ENCODE measurements around the gene ALCAM.
"Not testable (repeated sequence)": the region's sequence is repeated elsewhere in the genome, so short reads cannot be mapped to it uniquely, and the experiment has no call there.

The ALCAM gene

GRCh38 chr3:105598042-105598796 lies 231.5 kb downstream of the ALCAM start:
- TF ChIP-seq, protein P1, sequence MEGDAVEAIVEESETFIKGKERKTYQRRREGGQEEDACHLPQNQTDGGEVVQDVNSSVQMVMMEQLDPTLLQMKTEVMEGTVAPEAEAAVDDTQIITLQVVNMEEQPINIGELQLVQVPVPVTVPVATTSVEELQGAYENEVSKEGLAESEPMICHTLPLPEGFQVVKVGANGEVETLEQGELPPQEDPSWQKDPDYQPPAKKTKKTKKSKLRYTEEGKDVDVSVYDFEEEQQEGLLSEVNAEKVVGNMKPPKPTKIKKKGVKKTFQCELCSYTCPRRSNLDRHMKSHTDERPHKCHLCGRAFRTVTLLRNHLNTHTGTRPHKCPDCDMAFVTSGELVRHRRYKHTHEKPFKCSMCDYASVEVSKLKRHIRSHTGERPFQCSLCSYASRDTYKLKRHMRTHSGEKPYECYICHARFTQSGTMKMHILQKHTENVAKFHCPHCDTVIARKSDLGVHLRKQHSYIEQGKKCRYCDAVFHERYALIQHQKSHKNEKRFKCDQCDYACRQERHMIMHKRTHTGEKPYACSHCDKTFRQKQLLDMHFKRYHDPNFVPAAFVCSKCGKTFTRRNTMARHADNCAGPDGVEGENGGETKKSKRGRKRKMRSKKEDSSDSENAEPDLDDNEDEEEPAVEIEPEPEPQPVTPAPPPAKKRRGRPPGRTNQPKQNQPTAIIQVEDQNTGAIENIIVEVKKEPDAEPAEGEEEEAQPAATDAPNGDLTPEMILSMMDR (IDR thresholded peaks at IDR 0.05; ENCODE audit: low read depth, low read length, missing control alignments), result no peak
- peak; percentile 70 for DNase-seq (ENCODE audit: extremely low read depth, low read depth)
- H3K4me3 ChIP-seq (replicated peaks; ENCODE audit: low read depth, low read length), result no peak overlapping the region

GRCh38 chr3:105599350-105599749 lies 232.6 kb downstream of the ALCAM start:
- DNase-seq (ENCODE audit: extremely low read depth, low read depth), result no peak
- no peak overlapping the region for H3K4me3 ChIP-seq (replicated peaks; ENCODE audit: low read depth, low read length)
- TF ChIP-seq, protein P1 (IDR thresholded peaks at IDR 0.05; ENCODE audit: low read depth, low read length, missing control alignments), result no peak

DNA sequence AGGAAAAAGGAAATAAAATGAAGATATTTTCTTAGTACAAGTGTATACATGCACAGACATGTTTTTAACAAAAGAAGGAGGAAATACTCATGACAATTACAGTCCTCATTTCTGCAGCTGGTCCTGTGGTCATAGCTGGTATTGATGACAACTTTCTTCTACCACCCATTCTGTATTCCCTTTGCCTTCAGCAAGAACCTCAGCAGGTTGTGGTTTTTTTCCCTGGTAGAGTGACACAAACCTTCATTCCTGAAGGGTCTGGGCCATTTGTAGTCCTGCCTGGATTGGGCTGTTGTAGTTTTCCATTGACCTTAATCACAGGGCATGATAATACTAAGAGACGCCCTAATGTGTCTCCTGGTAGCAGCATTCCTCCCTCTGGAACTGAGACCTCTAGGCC lies 235.0 kb downstream of the ALCAM start:
- H3K4me3 ChIP-seq (replicated peaks; ENCODE audit: low read depth, low read length); DNase-seq (ENCODE audit: extremely low read depth, low read depth): not testable (repeated sequence)

DNA sequence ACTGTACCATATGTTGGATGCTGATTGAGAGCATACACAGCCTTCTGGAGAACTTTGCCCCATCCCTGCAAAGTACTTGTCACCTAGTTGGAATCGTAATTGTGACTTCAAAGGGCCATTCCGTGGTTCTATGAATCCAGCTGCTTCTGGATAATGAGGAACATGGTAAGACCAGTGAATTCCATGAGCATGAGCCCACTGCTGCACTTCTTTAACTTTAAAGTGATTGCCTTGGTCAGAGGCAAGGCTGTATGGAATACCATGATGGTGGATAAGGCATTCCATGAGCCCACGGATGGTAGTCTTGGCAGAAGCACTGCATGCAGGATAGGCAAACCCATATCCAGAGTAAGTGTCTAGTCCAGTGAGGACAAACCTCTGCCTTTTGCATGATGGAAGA lies 235.6 kb downstream of the ALCAM start:
- not testable (repeated sequence) for DNase-seq (ENCODE audit: extremely low read depth, low read depth); H3K4me3 ChIP-seq (replicated peaks; ENCODE audit: low read depth, low read length)

- not testable (repeated sequence) for H3K4me3 ChIP-seq (replicated peaks; ENCODE audit: low read depth, low read length); DNase-seq (ENCODE audit: extremely low read depth, low read depth)
Observed at GRCh38 chr3:105603516-105603915, 236.8 kb downstream of the ALCAM start.

- no peak overlapping the region for H3K4me3 ChIP-seq (replicated peaks; ENCODE audit: low read depth, low read length)
- TF ChIP-seq, protein P1 (IDR thresholded peaks at IDR 0.05; ENCODE audit: low read depth, low read length, missing control alignments), result no peak
- no peak for DNase-seq (ENCODE audit: extremely low read depth, low read depth)
Observed at GRCh38 chr3:105606016-105606415, 239.3 kb downstream of the ALCAM start.

DNA sequence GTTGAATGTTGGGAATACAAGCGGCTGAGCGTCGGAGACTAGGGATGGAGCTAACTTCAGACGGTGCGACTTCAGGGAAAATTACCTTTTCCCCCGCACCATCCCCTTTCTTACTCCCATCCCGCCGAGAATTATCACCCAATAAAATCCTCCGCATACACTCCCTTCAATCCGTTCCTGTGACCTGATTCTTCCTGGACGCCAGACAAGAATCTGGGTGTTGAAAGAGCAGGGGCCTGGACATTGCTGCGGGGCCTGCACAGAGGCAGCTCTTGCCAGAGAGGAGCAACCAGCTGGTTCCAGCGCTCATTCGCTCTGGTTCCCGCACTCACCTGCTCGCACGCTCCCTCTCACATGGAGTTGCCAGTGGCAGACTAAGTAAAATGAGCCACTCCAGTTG lies 241.9 kb downstream of the ALCAM start:
- TF ChIP-seq, protein P1 (IDR thresholded peaks at IDR 0.05; ENCODE audit: low read depth, low read length, missing control alignments), result no peak

DNA sequence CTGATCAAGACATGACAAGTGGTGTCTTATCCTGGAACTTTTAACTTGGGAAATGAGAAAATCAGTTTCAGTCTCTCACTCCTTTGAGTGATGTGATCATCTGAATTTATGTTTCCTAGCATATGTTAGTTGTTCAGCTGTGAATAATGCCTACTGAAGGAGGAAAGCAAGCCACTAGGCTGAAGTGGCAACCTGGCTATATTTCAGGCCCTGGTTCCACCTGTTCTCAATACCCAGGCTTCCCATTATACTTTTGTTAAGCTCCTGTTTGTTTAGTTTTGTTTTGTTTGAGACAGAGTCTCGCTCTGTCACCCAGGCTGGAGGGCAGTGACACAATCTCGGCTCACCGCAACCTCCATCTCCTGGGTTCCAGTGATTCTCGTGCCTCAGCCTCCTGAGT lies 243.8 kb downstream of the ALCAM start:
- no peak for DNase-seq (ENCODE audit: extremely low read depth, low read depth)
- no peak overlapping the region for H3K4me3 ChIP-seq (replicated peaks; ENCODE audit: low read depth, low read length)

More for the DNA sequence above, 241.9 kb downstream of the ALCAM start:
- no peak overlapping the region for H3K4me3 ChIP-seq (replicated peaks; ENCODE audit: low read depth, low read length)
- no peak for DNase-seq (ENCODE audit: extremely low read depth, low read depth)

More for the DNA sequence above, 243.8 kb downstream of the ALCAM start:
- TF ChIP-seq, protein P1 (IDR thresholded peaks at IDR 0.05; ENCODE audit: low read depth, low read length, missing control alignments), result no peak

Measured in HFF-Myc (cell line).